ENCODE results near the gene TMEM14C.
A peak's percentile ranks its signal among the peaks of the same experiment; 100 is the strongest.
"Not testable (repeated sequence)": the region's sequence is repeated elsewhere in the genome, so short reads cannot be mapped to it uniquely, and the experiment has no call there.

TMEM14C gene

GRCh38 chr6:10721850-10722569 lies 860 bp upstream of the TMEM14C start:
- no peak for DNase-seq

- DNase-seq = no peak
These were observed 375 bp upstream of the TMEM14C start for GRCh38 chr6:10722570-10722819.

GRCh38 chr6:10723567-10723881 lies 654 bp downstream of the TMEM14C start:
- DNase-seq = no peak

- no peak for DNase-seq
These were observed 2.2 kb downstream of the TMEM14C start for GRCh38 chr6:10725044-10725443.

GRCh38 chr6:10725716-10726115 lies 2.8 kb downstream of the TMEM14C start:
- DNase-seq = no peak

- no peak for DNase-seq
These were observed 7.4 kb downstream of the TMEM14C start for GRCh38 chr6:10730254-10730653.

GRCh38 chr6:10733151-10733715 lies 10.4 kb downstream of the TMEM14C start:
- no peak for DNase-seq

GRCh38 chr6:10733863-10734262 lies 11.0 kb downstream of the TMEM14C start:
- DNase-seq = no peak

- no peak for DNase-seq
These were observed 13.9 kb downstream of the TMEM14C start for GRCh38 chr6:10736731-10737130.

GRCh38 chr6:10740061-10740460 lies 17.2 kb downstream of the TMEM14C start:
- DNase-seq = no peak

GRCh38 chr6:10741643-10742042 lies 18.8 kb downstream of the TMEM14C start:
- DNase-seq = not testable (repeated sequence)

- DNase-seq = no peak
These were observed 19.4 kb downstream of the TMEM14C start for GRCh38 chr6:10742251-10742650.

- no peak for DNase-seq
These were observed 20.6 kb downstream of the TMEM14C start for GRCh38 chr6:10743515-10743914.

GRCh38 chr6:10745116-10745515 lies 22.2 kb downstream of the TMEM14C start:
- no peak for DNase-seq

- no peak for DNase-seq
These were observed 24.0 kb downstream of the TMEM14C start for GRCh38 chr6:10746915-10747250.

- peak; percentile 99 for DNase-seq
These were observed 24.5 kb downstream of the TMEM14C start, which contains the start of gene TMEM14B for GRCh38 chr6:10747251-10747972. TSS of gene TMEM14B (plus strand) at chr6:10747805. CDS start at chr6:10749246, 1,441 bp downstream.

- DNase-seq = no peak
These were observed 26.9 kb downstream of the TMEM14C start for GRCh38 chr6:10749734-10750133.

- DNase-seq = not testable (repeated sequence)
These were observed 27.7 kb downstream of the TMEM14C start for GRCh38 chr6:10750568-10750967.

GRCh38 chr6:10751757-10752156 lies 28.9 kb downstream of the TMEM14C start:
- DNase-seq = not testable (repeated sequence)

GRCh38 chr6:10756085-10756484 lies 33.2 kb downstream of the TMEM14C start:
- DNase-seq = no peak

- peak; percentile 59 for DNase-seq
These were observed 36.5 kb downstream of the TMEM14C start for GRCh38 chr6:10759312-10759839.

- DNase-seq = peak; percentile 6
These were observed 37.0 kb downstream of the TMEM14C start for GRCh38 chr6:10759884-10760329.

- no peak for DNase-seq
These were observed 40.1 kb downstream of the TMEM14C start for GRCh38 chr6:10763006-10763405.

GRCh38 chr6:10769419-10769818 lies 46.5 kb downstream of the TMEM14C start:
- no peak for DNase-seq
